ENCODE results near the gene UNC13A.

- TF ChIP-seq ZNF281 (CRISPR knock-in tag; IDR thresholded peaks at IDR 0.05; ENCODE audit: borderline replicate concordance) (no peak), ELF4 (CRISPR knock-in tag; IDR thresholded peaks at IDR 0.05; ENCODE audit: borderline replicate concordance) (no peak), POLR2A (IDR thresholded peaks at IDR 0.05; ENCODE audit: insufficient read depth in 1 of 2, low read depth in 2 of 2, low read length in 2 of 2) (no peak), DMAP1 (CRISPR knock-in tag; IDR thresholded peaks at IDR 0.05) (no peak)
Measured at GRCh38 chr19:17564781-17565180, 123.4 kb downstream of the UNC13A start.

All from HepG2 (cell line).